ENCODE measurements around the gene LSAMP. TPM values are rescaled to one million over a fixed set of nuclear protein-coding genes. Genes with fewer than 3 reads are reported as not detected.

LSAMP gene
- polyA plus RNA-seq, 1 experiment, result 2.7 TPM

DNA sequence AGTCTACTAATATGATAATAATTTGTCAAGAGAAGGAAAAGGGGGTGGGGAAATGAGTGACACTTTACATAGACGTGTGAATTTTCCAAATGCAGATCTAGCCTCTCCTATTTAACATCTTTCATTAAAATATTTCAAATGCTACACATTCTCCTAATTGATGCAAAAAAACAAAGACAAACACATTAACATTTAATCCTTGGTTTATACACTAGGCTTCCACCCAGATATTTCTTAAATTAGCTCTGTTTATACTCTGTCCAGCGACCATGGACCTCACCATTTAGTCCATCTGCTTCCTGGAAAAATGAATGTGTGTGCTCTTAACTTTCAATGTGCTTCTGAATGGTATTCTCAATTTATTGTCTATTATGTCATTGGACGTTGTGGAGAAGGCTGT is 409.9 kb downstream of the LSAMP start:
- CTCF ChIA-PET, result no interaction called here
- no peak for DNase-seq (ENCODE audit: low read depth)
- Histone ChIP-seq H3K4me3 (ENCODE audit: low read depth, low read length) (no peak overlapping the region), H3K27me3 (ENCODE audit: control insufficient read depth, insufficient read depth, low read length) (no peaks in the 10 kb centered on the region), H3K36me3 (ENCODE audit: control insufficient read depth, insufficient read depth, low read length) (no peaks in the 10 kb centered on the region)
- POLR2A ChIA-PET, result no interaction called here
- TF ChIP-seq, protein P1, sequence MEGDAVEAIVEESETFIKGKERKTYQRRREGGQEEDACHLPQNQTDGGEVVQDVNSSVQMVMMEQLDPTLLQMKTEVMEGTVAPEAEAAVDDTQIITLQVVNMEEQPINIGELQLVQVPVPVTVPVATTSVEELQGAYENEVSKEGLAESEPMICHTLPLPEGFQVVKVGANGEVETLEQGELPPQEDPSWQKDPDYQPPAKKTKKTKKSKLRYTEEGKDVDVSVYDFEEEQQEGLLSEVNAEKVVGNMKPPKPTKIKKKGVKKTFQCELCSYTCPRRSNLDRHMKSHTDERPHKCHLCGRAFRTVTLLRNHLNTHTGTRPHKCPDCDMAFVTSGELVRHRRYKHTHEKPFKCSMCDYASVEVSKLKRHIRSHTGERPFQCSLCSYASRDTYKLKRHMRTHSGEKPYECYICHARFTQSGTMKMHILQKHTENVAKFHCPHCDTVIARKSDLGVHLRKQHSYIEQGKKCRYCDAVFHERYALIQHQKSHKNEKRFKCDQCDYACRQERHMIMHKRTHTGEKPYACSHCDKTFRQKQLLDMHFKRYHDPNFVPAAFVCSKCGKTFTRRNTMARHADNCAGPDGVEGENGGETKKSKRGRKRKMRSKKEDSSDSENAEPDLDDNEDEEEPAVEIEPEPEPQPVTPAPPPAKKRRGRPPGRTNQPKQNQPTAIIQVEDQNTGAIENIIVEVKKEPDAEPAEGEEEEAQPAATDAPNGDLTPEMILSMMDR (IDR thresholded peaks at IDR 0.05; ENCODE audit: insufficient read depth, low read depth, low read length), result no peak

DNA sequence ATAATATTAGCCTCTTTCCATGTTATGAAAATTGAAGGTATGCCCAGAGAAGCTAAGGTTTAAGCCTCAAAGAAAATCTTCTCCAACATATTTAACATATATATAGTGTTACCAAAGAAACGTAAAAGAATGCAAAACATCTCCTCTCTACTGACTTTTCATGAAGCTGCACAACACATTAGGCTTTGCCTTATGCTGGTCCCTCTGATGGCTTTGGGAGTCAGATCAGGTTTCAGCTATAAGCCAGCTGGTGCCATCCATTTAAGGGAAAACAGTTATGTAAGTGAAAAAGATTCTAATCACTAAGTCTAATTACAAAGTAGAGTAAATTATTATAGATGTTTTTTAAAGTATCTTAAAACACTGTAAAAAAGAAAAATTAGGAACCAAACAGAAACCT is 410.5 kb downstream of the LSAMP start:
- TF ChIP-seq, protein P1 (IDR thresholded peaks at IDR 0.05; ENCODE audit: insufficient read depth, low read depth, low read length), result no peak
- POLR2A ChIA-PET, result no interaction called here
- CTCF ChIA-PET, result no interaction called here

DNA sequence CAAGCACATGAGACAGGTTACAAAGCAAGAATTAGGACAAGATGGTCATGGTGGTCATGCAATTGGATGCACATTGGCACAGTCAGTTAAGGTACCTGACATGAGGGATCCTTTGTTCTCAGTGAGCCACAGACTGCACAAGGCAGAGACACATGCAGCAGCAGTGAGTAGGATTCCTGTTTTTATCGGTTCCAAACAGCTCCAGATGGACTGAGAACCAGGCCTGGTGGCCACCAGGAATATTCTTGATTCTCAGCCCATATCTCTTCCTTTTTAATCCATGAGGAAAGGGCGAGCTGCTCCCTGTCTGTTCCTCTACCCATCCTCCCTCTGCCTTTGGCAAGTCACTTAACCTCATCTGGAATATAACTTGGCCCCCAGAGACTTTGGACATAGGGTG is 411.2 kb downstream of the LSAMP start:
- ChIA-PET CTCF (interaction anchor here (1.3 kb wide), 1 partner anchor 10 kb away, joined by 3 read pairs; no protein-coding TSS in a partner anchor), POLR2A (no interaction called here)
- H3K36me3 ChIP-seq (ENCODE audit: control insufficient read depth, insufficient read depth, low read length), result no peaks in the 10 kb centered on the region
- TF ChIP-seq, protein P1 (IDR thresholded peaks at IDR 0.05; ENCODE audit: insufficient read depth, low read depth, low read length), result no peak
- DNase-seq (ENCODE audit: low read depth), result no peak
- H3K4me3 ChIP-seq (ENCODE audit: low read depth, low read length), result no peak overlapping the region
- no peaks in the 10 kb centered on the region for H3K27me3 ChIP-seq (ENCODE audit: control insufficient read depth, insufficient read depth, low read length)

More for the DNA sequence above, 410.5 kb downstream of the LSAMP start:
- Histone ChIP-seq H3K36me3 (ENCODE audit: control insufficient read depth, insufficient read depth, low read length) (no peaks in the 10 kb centered on the region), H3K27me3 (ENCODE audit: control insufficient read depth, insufficient read depth, low read length) (no peaks in the 10 kb centered on the region), H3K4me3 (ENCODE audit: low read depth, low read length) (no peak overlapping the region)
- DNase-seq (ENCODE audit: low read depth), result no peak

DNA sequence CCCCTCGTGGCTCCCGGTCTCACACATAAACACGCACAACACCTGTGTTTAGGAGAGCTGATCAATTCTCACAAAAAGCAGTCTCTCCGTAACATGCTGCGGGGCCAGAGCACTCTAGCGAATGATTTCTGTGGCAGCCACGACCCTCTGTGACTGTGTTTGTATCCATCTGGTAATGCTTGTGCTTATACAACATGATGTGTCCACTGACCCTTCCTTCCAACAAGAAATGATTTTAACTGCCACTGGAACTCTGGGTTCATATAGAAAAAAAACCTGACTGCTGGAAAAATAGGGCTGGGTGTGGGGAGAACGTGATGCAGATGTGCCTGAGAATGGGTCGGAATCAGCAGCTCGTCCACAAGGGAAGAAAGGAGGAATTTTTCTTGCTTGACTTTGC is 411.8 kb downstream of the LSAMP start:
- TF ChIP-seq, protein P1 (IDR thresholded peaks at IDR 0.05; ENCODE audit: insufficient read depth, low read depth, low read length), result no peak
- Histone ChIP-seq H3K27me3 (ENCODE audit: control insufficient read depth, insufficient read depth, low read length) (no peaks in the 10 kb centered on the region), H3K36me3 (ENCODE audit: control insufficient read depth, insufficient read depth, low read length) (no peaks in the 10 kb centered on the region), H3K4me3 (ENCODE audit: low read depth, low read length) (no peak overlapping the region)
- CTCF ChIA-PET, result interaction anchor here (1.1 to 1.3 kb wide), 2 partner anchors 9 to 406 kb away, joined by 3 read pairs; no protein-coding TSS in a partner anchor
- no peak for DNase-seq (ENCODE audit: low read depth)
- POLR2A ChIA-PET, result no interaction called here

DNA sequence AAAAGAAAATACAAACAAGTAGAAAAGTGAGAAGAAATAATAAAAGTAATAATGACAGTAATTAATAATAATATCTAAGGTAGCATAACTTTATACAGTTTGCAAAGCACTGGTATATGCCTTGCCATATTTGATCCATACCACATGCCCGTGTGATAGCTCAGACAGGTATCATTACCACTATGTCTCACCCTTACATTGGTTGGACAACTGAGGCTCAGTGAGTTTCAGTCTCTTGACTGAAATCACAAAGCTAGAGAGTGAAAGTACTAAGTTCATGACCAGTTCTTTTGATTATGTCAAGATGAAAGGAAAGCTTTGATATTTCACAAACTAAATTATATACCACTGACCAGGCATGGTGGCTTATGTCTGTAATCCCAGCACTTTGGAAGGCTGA is 413.1 kb downstream of the LSAMP start:
- Histone ChIP-seq H3K4me3 (ENCODE audit: low read depth, low read length) (no peak overlapping the region), H3K27me3 (ENCODE audit: control insufficient read depth, insufficient read depth, low read length) (no peaks in the 10 kb centered on the region), H3K36me3 (ENCODE audit: control insufficient read depth, insufficient read depth, low read length) (no peaks in the 10 kb centered on the region)
- TF ChIP-seq, protein P1 (IDR thresholded peaks at IDR 0.05; ENCODE audit: insufficient read depth, low read depth, low read length), result no peak
- CTCF ChIA-PET, result interaction anchor here (1.0 kb wide), 2 partner anchors 12 to 45 kb away, joined by 3 read pairs; no protein-coding TSS in a partner anchor
- DNase-seq (ENCODE audit: low read depth), result no peak
- POLR2A ChIA-PET, result no interaction called here
